HEK293 (cell line): Measurements from ENCODE around the gene SORL1.

ENCODE experiments used
- CTCF ChIP-seq: fragments of 450-650 bp; formaldehyde crosslinking; IDR thresholded peaks from 2 replicates; pipeline ENCODE4 v1.5.1; 2016; ENCODE audit warnings: missing biosample characterization, missing genetic modification characterization
- ELK4 ChIP-seq: IDR thresholded peaks from 2 replicates; pipeline ENCODE4 v1.6.1; 2011; ENCODE audit warnings: mild to moderate bottlenecking, low read depth, low read length, borderline replicate concordance
- PRDM2 ChIP-seq: fragments of 450-650 bp; formaldehyde crosslinking; IDR thresholded peaks from 2 replicates; pipeline ENCODE4 v1.5.1; 2016; ENCODE audit warnings: missing biosample characterization, missing genetic modification characterization, borderline replicate concordance
- YY1 ChIP-seq: fragments of 450-650 bp; formaldehyde crosslinking; IDR thresholded peaks from 2 replicates; pipeline ENCODE4 v1.5.1; 2018; ENCODE audit warnings: missing biosample characterization, missing genetic modification characterization
- ZBTB1 ChIP-seq: fragments of 450-650 bp; formaldehyde crosslinking; IDR thresholded peaks from 2 replicates; pipeline ENCODE4 v1.5.1; 2016; ENCODE audit warnings: missing biosample characterization, missing genetic modification characterization
- ZBTB26 ChIP-seq: fragments of 450-650 bp; formaldehyde crosslinking; optimal IDR thresholded peaks from 2 replicates; pipeline ENCODE3; 2016; ENCODE audit warnings: missing biosample characterization, mild to moderate bottlenecking, missing genetic modification characterization
- ZFP41 ChIP-seq: fragments of 450-650 bp; formaldehyde crosslinking; IDR thresholded peaks from 2 replicates; pipeline ENCODE4 v1.5.1; 2016; ENCODE audit warnings: missing biosample characterization, missing genetic modification characterization, borderline replicate concordance
- ZNF121 ChIP-seq: fragments of 450-650 bp; formaldehyde crosslinking; IDR thresholded peaks from 2 replicates; pipeline ENCODE4 v1.5.1; 2016; ENCODE audit warnings: missing biosample characterization, missing genetic modification characterization
- ZNF211 ChIP-seq: fragments of 450-650 bp; formaldehyde crosslinking; IDR thresholded peaks from 2 replicates; pipeline ENCODE4 v1.5.1; 2016; ENCODE audit warnings: low read depth, missing biosample characterization, missing genetic modification characterization
- ZNF274 ChIP-seq, 2 experiments: fragments of 200-500 bp in 1 of 2; fragments of 450-650 bp in 1 of 2; sonication (Bioruptor generic) in 1 of 2; formaldehyde crosslinking in 1 of 2; IDR thresholded peaks; 2 replicates each; pipeline versions ENCODE4 v1.5.1 to v1.6.1; 2014 to 2016; ENCODE audit warnings: borderline replicate concordance in 1 of 2, inconsistent platforms in 1 of 2, low read length in 1 of 2, missing biosample characterization in 1 of 2, missing genetic modification characterization in 1 of 2
- ZNF302 ChIP-seq: fragments of 450-650 bp; formaldehyde crosslinking; IDR thresholded peaks from 2 replicates; pipeline ENCODE4 v1.5.1; 2016; ENCODE audit warnings: missing biosample characterization, missing genetic modification characterization, low read depth
- ZNF335 ChIP-seq: fragments of 450-650 bp; formaldehyde crosslinking; conservative IDR thresholded peaks from 2 replicates; pipeline ENCODE4 v1.5.1; 2016; ENCODE audit warnings: missing biosample characterization, missing genetic modification characterization
- TF ChIP-seq, protein P1 (sequence below): fragments of 450-650 bp; formaldehyde crosslinking; IDR thresholded peaks from 2 replicates; pipeline ENCODE4 v1.5.1; 2017; ENCODE audit warnings: missing biosample characterization, missing genetic modification characterization
- TF ChIP-seq, protein P2 (sequence below): fragments of 450-650 bp; formaldehyde crosslinking; IDR thresholded peaks from 2 replicates; pipeline ENCODE4 v1.5.1; 2016; ENCODE audit warnings: missing biosample characterization, missing genetic modification characterization, low read depth

GRCh38 chr11:121494355-121495099 lies 42.4 kb downstream of the SORL1 start:
- no peak for TF ChIP-seq CTCF
- TF ChIP-seq ZNF274 (IDR thresholded peaks at IDR 0.05; ENCODE audit: low read length) = no peak
- no peak for TF ChIP-seq ZNF274 (tag by site-specific recombination; IDR thresholded peaks at IDR 0.05; ENCODE audit: borderline replicate concordance)
- no peak for TF ChIP-seq ELK4
- TF ChIP-seq ZNF302 = no peak
- no peak for TF ChIP-seq PRDM2 (tag by site-specific recombination)
- TF ChIP-seq ZFP41 (tag by site-specific recombination) = no peak
- no peak for TF ChIP-seq ZNF121 (tag by site-specific recombination)
- TF ChIP-seq ZNF335 (tag by site-specific recombination) = no peak
- no peak for TF ChIP-seq ZBTB1 (tag by site-specific recombination)
- TF ChIP-seq YY1 (tag by site-specific recombination) = no peak
- TF ChIP-seq ZBTB26 = no peak
- TF ChIP-seq, protein P1, sequence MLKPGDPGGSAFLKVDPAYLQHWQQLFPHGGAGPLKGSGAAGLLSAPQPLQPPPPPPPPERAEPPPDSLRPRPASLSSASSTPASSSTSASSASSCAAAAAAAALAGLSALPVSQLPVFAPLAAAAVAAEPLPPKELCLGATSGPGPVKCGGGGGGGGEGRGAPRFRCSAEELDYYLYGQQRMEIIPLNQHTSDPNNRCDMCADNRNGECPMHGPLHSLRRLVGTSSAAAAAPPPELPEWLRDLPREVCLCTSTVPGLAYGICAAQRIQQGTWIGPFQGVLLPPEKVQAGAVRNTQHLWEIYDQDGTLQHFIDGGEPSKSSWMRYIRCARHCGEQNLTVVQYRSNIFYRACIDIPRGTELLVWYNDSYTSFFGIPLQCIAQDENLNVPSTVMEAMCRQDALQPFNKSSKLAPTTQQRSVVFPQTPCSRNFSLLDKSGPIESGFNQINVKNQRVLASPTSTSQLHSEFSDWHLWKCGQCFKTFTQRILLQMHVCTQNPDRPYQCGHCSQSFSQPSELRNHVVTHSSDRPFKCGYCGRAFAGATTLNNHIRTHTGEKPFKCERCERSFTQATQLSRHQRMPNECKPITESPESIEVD (tag by site-specific recombination) = no peak
- no peak for TF ChIP-seq ZNF211
- TF ChIP-seq, protein P2, sequence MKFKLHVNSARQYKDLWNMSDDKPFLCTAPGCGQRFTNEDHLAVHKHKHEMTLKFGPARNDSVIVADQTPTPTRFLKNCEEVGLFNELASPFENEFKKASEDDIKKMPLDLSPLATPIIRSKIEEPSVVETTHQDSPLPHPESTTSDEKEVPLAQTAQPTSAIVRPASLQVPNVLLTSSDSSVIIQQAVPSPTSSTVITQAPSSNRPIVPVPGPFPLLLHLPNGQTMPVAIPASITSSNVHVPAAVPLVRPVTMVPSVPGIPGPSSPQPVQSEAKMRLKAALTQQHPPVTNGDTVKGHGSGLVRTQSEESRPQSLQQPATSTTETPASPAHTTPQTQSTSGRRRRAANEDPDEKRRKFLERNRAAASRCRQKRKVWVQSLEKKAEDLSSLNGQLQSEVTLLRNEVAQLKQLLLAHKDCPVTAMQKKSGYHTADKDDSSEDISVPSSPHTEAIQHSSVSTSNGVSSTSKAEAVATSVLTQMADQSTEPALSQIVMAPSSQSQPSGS (tag by site-specific recombination) = no peak
